Fibroblast of lung (primary cell): Measurements from ENCODE around the gene KLHL25.

Source experiments
- EZH2 ChIP-seq: IDR thresholded peaks from 2 replicates; pipeline ENCODE4 v1.5.1; 2012; ENCODE audit warnings: low read length, control low read depth, mild to moderate bottlenecking; ENCODE audit errors: missing control alignments
- TF ChIP-seq, protein P1 (sequence below), 2 donors: IDR thresholded peaks in 1 of 2; conservative IDR thresholded peaks in 1 of 2; 1 replicate in 1 of 2; 2 replicates in 1 of 2; pipeline ENCODE4 v1.5.1; 2011 to 2012; ENCODE audit warnings: low read length in 2 of 2, control low read depth in 1 of 2, inconsistent platforms in 1 of 2, low read depth in 1 of 2, mild to moderate bottlenecking in 1 of 2

DNA sequence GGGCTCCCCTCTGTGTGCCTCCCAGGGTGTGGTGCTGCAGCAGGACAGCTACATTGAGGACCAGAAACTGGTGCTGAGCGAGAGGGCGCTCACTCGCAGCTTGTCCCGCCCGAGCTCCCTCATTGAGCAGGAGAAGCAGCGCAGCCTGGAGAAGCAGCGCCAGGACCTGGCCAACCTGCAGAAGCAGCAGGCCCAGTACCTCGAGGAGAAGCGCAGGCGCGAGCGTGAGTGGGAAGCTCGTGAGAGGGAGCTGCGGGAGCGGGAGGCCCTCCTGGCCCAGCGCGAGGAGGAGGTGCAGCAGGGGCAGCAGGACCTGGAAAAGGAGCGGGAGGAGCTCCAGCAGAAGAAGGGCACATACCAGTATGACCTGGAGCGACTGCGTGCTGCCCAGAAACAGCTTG is 53.7 kb downstream of the KLHL25 start:
- TF ChIP-seq, protein P1, sequence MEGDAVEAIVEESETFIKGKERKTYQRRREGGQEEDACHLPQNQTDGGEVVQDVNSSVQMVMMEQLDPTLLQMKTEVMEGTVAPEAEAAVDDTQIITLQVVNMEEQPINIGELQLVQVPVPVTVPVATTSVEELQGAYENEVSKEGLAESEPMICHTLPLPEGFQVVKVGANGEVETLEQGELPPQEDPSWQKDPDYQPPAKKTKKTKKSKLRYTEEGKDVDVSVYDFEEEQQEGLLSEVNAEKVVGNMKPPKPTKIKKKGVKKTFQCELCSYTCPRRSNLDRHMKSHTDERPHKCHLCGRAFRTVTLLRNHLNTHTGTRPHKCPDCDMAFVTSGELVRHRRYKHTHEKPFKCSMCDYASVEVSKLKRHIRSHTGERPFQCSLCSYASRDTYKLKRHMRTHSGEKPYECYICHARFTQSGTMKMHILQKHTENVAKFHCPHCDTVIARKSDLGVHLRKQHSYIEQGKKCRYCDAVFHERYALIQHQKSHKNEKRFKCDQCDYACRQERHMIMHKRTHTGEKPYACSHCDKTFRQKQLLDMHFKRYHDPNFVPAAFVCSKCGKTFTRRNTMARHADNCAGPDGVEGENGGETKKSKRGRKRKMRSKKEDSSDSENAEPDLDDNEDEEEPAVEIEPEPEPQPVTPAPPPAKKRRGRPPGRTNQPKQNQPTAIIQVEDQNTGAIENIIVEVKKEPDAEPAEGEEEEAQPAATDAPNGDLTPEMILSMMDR (conservative IDR thresholded peaks at IDR 0.05 in 1 of 2, IDR thresholded peaks at IDR 0.05 in 1 of 2; ENCODE audit: low read depth in 1 of 2, low read length in 2 of 2): no peak
- no peak for TF ChIP-seq EZH2
